GM21737 (cell line): ENCODE results near the gene HPSE2.
"Not testable (repeated sequence)": the region's sequence is repeated elsewhere in the genome, so short reads cannot be mapped to it uniquely, and the experiment has no call there.

Experiments used
- ATAC-seq: cut with Tn5 transposase; IDR thresholded peaks from one replicate; pipeline ENCODE4 v1.9.1; 2021; ENCODE audit warnings: mild to moderate bottlenecking, moderate library complexity; ENCODE audit not compliant: unreplicated experiment

Gene HPSE2

DNA sequence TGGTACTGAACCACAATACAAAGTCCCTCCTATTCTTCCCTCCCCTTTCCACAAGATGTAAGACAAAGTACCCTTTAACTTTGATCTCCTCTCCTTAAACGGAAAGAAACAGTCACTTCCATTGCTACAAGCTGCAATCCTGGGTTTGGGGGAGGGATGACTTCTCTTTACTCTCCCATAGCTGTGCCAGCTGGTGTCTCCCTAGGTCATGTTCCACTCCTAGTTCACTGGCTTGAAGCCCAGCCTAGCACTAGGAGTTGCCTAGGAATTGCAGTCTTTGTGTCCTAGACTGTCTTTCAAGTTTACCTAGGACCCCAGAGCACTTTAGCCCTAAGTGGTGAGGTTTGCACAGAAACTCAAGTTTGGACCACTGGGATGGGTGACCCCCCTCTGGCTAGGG is 311.1 kb downstream of the HPSE2 start:
- no peak for ATAC-seq

DNA sequence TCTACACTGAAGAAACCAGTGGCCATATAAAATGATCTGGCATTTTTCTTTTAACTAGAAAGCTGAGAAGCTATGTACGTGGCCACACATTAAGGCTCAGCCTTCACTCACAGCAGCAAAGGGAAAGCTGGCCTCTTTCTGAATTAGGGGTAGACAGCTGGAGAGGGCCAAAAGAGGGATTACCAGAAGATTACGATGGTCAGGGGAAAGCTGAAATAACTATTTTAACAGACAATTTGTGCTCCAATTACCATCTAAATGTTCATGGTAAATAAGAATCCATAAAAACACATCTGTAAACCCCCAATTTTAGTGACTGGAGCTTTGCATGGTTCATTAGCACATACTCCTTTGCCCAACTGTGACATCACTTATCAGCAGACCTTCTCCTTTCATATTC is 314.3 kb downstream of the HPSE2 start:
- no peak for ATAC-seq

DNA sequence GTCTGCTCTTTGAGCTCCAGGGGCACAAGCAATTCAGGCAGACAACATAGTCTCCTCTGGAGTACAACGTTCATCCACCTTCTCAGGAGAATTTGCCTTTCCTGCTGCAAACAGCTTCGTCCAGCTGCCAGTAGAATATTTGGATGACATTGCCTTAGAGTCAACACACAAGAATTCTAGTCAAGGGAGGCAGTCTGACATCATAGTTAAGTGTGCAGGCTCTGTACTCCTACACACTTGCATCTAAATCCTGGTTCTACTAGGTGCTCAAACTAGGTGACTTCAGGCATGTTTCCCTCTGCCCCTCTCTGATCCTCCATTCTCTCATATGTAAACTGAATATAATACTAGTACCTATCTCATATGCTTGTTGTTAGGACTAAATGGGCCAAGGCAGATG is 314.8 kb downstream of the HPSE2 start:
- no peak for ATAC-seq

DNA sequence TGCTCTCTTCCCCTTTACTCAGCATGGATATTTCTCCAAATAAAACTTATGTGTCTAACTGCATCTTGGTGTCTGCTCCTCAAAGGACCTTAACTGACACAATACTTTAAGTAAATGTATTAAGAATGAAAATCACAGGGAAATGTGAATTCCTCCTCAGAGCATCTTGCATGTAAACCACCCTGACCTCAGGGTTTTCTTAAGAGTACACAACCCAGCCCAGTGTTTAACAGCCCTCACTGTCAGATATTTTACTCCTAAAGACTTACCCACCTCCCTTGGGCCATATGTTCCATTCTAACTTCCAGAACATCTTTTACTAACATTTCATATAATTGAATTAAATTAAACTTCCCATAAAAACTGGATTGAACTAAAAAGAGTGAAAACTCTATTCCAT is 315.3 kb downstream of the HPSE2 start:
- no peak for ATAC-seq

DNA sequence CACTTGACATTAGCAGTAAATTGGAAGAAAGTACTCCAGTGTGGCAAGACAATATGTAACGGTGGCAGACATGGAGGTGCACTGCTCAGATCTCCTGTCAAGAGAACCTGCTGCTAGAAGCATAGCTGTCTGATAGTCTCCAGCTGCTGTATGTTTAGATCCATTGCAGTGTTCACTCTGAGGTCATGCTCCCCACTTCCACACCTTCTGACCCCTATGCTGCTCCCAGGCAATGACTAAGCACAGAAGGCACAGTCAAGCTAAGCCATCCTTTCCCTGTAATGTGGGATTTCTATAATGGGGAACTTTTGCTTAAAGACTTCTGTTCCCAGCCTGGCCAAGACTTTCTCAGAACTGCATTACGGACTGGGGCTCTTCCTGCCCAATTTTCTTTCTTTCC is 315.8 kb downstream of the HPSE2 start:
- no peak for ATAC-seq

DNA sequence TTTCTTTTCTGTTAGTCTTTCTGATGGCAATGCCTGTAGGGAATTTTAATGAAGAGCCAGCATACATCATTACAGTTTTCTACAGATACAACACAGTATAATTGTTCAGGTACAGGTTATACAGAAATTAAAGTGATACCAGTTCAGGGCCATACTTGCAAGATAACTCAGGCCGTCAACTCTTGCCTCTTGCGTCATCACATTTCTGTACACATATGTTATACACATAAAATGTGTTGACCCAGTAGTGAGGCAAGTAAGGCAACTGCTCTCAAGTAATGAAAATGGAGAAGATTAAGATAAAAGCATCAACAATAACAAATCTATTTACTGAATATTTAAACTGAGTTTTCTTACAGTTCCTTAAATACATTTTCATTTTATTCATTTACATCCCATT is 317.8 kb downstream of the HPSE2 start:
- no peak for ATAC-seq

DNA sequence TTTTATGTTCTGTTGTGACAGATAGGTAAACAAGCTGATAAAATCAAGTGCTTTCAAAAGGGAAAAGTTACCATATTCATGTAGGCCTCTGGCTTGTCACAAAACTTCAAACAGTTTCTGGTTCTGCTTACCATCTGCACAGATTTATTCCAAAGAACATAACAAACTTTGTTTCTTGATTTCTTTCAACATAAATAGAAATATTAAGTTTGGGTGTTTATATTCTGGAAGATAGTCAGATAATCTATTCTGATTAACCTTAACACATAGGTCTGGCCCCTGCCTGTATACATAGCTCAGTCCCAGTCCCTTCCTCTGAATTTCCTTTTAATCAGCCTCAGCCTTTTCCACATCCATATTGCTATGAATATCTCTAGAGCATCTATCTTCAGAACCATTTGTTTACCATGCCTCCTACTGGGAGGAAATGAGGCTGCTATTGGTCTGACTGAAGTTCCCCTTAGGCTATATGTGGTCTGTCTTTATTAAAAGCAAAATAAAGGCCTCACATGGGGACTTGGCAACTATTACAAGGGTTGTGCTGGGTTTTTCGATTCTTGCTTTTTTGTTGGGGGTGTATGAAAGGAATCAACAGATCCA is 319.0 kb downstream of the HPSE2 start:
- no peak for ATAC-seq

DNA sequence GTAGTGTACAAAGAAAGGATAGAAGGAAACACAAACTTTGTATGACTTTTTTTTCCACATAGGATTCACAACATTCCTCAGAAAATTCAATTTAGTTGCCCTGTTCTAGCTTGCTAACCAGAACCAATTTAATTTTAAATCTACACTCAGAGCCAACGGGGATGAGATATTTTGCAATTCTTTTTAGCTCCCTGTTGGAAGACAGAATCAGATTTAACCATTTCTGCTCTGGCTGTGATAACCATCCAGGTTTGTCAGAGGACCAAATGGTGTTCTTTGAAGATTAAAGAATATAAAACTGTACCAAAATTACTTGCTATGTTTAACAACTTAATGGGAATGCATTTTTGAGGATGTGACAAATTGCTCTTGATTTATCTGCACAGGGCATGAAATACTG is 319.7 kb downstream of the HPSE2 start:
- ATAC-seq: no peak

DNA sequence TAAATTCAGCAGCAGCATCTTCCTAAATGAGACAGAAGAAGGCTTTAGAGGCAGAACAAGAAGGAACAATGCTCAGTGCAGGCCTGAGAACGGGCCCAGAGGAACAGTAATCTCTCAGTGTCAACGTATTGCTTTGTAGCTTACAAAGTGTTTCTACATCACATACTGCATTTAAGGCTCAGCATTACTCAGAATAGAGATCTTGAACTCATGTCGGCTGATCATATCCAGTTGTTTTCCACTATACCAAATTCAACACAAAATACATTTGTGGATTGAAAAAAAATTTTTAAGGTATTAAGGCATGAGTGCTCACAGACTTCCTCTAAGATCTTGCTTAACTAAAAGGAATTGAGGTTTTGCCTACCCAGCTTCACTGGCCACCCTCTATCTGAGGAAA is 325.1 kb downstream of the HPSE2 start:
- no peak for ATAC-seq

DNA sequence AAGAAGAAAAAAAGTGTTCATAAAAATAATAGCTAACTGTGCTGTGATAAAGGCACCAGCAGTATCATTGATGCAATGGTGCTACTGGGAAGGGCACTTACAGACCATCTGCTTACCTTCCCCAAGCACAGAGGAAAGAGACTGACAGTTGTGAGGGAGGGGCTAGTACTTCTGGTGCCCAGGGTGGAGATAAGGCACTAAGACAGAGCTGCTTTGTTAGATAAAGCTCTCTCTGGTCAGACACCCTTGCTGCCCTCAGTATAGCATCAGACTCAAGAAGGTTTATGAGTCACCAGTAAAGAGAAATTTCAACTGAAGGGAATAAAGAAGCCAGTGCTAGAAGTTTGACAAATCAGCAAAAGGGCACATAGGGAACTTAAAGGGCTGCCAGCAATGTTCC is 325.6 kb downstream of the HPSE2 start:
- no peak for ATAC-seq

DNA sequence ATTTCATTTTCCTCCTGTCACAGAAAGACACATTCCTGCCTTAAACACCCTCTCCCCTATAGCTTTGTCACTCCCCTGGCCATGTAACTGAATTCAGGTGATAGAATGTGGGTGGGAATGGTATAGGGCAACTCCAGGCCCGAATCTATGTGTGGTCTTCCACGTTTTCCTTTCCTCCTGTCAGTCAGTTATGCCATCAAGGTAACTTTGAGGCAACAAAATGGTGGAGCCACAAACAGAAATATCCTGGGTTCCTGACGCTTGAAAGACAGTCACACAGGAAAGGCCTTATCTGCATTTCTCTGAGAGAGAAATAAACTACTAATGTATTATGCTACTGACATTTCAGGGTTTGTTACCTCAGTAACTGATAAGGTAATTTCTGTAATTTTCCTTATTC is 326.8 kb downstream of the HPSE2 start:
- ATAC-seq: no peak

DNA sequence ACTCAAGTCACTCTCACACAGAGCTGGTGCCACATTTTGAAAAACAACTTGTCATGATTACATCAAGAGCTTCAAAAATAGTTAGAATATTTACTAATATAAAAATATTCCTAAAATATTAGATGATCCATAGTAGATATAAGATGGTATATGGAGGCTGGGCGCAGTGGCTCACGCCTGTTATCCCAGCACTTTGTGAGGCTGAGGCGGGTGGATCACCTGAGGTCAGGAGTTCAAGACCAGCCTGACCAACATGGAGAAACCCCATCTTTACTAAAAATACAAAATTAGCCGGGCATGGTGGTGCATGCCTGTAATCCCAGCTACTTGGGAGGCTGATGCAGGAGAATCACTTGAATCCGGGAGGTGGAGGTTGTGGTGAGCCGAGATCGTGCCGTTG is 327.4 kb downstream of the HPSE2 start:
- ATAC-seq: not testable (repeated sequence)

DNA sequence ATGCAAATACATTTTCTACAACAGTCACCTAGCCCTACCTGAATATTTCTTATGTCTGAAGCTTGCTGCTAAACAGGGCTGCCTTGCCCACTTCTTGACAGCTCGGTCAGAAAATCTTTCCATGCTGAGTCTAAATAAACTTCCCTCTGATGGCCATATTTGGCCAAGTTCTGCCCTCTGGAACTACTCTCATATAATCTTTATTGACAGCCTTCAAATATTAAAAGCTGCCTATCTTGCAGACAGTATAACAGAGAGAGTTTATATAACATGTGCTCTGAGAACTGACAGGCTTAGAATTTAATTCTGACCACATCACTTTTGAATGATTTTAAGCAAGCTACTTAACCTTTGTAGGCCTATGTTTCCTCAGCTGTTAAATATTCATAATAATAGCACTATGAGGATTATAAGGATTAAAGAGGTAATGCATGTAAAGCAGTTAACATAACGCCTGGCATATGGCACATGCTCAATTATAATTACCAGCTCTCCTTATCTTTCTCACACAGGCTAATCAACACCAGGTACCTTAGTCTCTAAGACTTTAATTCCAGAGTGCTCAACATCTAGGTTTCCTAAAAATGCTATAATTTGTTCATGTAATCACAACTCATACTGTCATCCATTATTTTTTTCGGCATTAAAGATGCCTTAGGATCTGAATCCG is 334.1 kb downstream of the HPSE2 start:
- no peak for ATAC-seq

DNA sequence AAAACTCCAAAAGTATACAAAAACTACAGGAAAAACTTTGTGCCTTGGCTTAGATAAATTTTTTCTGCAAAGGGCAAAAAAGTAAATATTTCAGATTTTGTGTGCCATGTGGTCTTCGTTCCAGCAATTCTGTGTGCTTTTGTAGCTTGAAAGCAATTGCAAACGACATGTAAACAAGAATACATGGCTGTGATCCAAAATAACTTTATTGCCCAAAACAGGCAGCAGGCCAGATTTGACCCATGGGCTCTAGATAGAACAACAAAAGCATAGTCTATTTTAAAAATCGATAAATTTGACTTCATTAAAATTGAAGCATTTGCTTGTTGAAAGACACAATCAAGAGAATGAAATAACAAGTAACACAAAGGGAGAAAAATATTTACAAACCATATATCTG is 336.6 kb downstream of the HPSE2 start:
- ATAC-seq: no peak

DNA sequence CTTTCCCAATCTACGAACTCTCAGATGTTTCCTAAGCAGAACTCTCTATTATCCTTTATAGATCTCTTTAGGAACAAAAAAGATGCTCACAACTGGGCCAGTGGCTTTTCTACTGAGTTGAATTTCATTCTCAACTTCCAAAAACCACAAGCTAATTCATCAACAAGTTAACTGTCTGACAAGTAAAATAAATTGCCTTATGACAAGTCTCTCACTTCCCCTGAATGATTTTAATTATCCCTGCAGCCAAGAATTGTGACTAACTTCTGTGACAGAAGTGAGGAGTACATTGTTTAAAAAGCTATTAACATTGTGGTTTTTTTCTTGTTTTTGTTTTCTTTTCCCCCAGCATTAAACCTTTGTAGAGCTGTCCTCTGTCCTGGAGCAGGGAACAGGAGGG is 343.1 kb downstream of the HPSE2 start:
- no peak for ATAC-seq

DNA sequence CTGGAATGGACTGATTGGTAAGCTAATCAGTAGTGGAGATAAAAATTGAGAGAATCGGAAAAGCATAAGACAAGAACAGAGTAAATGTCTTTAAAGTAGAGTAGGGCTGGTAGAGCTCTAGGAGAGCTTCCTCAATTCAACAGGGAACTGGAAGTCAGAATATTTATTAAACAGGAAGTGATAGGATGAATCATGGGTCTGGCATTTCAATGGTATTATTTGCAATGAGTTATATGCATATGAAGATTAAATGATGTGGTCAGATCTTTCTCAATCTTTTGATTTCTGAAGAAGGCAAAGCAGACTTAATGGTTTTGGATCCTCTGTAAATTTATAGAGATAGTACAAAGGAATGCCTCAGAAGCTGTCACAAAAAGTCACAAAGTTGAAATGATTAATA is 349.0 kb downstream of the HPSE2 start:
- no peak for ATAC-seq

DNA sequence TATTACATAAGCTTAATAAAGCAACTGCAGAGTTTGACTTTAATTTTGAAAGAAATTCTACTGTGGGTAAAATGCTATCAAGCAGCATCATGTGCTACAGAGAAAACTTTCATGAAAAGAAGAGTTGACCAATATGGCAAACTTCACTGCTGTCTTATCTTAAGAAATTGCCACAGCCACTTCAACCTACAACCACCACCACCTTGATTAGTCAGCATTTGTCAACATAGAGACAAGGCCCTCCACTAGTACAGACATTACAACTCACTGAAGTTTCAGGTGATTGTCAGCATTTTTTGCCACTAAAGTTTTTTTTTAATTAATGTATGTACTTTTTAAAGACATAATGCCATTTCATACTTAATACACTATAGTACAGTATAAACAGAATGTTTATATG is 350.3 kb downstream of the HPSE2 start:
- no peak for ATAC-seq

DNA sequence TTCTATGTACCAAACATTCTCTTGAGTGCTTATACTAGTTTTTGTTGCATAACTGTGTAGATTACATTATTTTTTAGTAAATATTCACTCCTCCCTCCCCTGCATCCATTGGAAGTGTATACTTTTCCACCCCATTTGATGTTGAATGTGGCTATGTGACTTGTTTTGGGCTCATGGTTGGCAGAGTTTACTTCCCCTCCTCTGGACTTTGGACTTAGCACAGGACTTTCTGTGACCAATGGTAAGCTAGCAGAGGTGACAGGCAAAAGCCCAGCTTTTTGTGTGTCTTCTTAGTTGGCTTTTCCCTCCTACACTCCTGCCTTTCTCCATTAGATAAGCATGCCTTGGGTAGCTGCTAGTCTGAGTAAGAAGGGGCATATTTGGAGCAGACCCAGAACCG is 353.9 kb downstream of the HPSE2 start:
- no peak for ATAC-seq

DNA sequence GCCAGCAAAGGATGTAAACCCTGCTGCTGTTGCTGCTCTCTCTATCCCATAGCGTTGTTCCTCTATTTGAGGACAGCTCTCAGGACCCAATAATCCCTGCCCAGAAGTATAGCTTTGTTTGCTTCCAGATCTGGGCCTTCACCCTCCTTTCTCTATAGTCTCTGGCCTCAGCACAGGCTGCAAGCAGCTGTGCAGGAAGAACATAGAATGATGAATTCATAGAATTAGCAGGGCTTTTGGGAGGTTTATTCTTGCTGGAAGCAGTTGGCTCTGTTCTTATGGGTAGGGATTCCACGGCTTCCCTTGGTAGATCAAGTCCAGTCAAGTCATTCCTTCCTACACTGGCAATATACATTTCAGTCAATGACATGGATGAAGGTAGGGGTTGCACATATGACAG is 354.7 kb downstream of the HPSE2 start:
- ATAC-seq: no peak

DNA sequence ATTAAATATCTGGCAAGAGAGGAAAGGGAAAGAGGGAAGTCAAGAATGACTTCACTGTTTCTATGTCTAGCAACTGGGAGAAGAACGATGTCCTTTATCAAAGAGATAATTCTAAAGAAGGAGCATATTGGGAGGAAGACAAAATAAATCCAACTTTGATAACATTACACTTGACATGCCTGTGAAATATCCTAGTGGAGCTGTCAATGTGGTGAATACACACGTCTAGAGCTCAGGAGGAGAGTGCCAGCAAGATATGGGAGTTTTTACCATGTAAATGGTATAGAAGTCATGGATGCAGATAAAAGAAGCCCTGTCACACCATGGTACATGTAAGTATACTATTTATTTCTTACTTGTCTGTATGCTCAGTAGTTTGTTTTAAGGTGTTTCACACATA is 356.7 kb downstream of the HPSE2 start:
- ATAC-seq: no peak

DNA sequence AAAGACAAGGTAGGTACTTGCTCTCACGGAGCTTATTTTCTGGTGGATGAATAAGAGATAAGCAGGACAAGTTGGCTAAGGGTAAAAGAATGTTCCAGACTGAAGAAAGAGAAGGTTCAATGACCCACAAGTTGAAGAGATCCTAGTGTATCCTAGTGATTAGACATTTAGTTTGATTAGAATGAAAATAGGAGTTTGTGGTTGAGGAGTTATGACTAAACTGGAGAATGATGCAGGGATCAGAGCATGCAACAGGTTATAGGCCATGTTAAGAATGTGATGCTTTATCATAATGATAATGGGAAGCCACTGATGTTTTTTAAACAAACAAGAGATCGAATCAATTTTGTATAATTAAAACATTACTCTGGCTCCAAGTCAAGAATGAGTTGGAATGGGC is 357.2 kb downstream of the HPSE2 start:
- ATAC-seq: no peak

DNA sequence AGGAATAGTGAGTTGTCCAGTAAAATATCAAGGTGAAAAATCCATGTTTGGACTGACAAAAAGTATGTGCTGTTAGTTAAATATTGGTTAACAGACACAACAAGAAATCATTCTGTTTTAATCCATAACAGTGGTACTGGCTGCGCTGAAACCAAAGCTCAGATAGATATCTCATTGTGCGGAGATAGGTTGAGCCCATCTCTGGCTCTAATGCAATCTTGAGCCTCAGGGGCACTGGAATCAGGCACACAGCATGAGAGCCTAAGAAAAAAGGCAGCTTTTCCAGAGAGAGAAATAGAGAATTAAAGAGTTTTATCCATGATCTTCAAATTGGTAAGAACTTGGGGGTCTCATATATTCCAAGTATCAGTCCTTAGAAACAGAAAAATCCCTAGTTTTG is 373.7 kb downstream of the HPSE2 start:
- no peak for ATAC-seq

DNA sequence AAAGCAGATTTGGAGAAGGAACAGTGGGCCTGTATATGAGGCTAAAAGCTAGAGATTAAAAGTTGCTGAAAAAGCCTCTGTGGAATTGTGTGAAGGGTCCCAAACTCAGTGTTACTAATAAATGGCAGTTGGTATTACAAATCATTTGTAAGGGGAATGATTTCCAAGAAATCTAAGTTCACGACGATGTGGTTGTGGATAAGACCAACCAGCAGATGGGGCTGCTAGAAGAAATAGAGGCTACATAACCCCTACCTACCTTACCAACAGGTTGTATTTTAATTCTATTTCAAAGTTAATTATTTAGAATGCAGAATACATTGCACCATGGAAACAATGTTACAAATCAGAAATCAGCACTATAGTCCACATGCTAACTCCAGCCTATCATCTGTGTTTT is 377.1 kb downstream of the HPSE2 start:
- no peak for ATAC-seq
